ENCODE measurements around the gene LRG1. TPM values are rescaled to one million over a fixed set of nuclear protein-coding genes. Genes with fewer than 3 reads are reported as not detected.

LRG1 gene
- total and polyA plus RNA-seq, 2 donors = 3.9 to 4.6 TPM

- DNase-seq (ENCODE audit: extremely low spot score) = no peak
- Histone ChIP-seq H3K4me3 (ENCODE audit: low read depth, low read length) (no peak overlapping the region), H3K36me3 (ENCODE audit: insufficient read depth) (no peaks in the 10 kb centered on the region), H3K27ac (ENCODE audit: low read depth) (no peak overlapping the region), H3K4me1 (ENCODE audit: insufficient read depth) (no peaks in the 10 kb centered on the region)
- 83% methylated on average over 21 of the region's 21 CpGs for WGBS
Observed at GRCh38 chr19:4508698-4509097, 31.1 kb downstream of the LRG1 start.

GRCh38 chr19:4507804-4508203, 32.0 kb downstream of the LRG1 start:
- no peak overlapping the region for H3K27ac ChIP-seq (ENCODE audit: low read depth)
- 73% methylated on average over 17 of the region's 17 CpGs for WGBS

GRCh38 chr19:4507150-4507452, 32.7 kb downstream of the LRG1 start:
- Histone ChIP-seq H3K27ac (ENCODE audit: low read depth) (no peak overlapping the region), H3K4me1 (ENCODE audit: insufficient read depth) (no peaks in the 10 kb centered on the region), H3K36me3 (ENCODE audit: insufficient read depth) (no peaks in the 10 kb centered on the region), H3K4me3 (ENCODE audit: low read depth, low read length) (no peak overlapping the region)
- no peak for DNase-seq (ENCODE audit: extremely low spot score)
- 76% methylated on average over 12 of the region's 12 CpGs for WGBS

More at GRCh38 chr19:4507804-4508203, 32.0 kb downstream of the LRG1 start:
- Histone ChIP-seq H3K4me3 (ENCODE audit: low read depth, low read length) (no peak overlapping the region), H3K4me1 (ENCODE audit: insufficient read depth) (no peaks in the 10 kb centered on the region), H3K36me3 (ENCODE audit: insufficient read depth) (no peaks in the 10 kb centered on the region)
- DNase-seq (ENCODE audit: extremely low spot score) = no peak

- 83% methylated on average over 17 of the region's 17 CpGs for WGBS
- Histone ChIP-seq H3K36me3 (ENCODE audit: insufficient read depth) (no peaks in the 10 kb centered on the region), H3K4me3 (ENCODE audit: low read depth, low read length) (no peak overlapping the region), H3K4me1 (ENCODE audit: insufficient read depth) (no peaks in the 10 kb centered on the region), H3K27ac (ENCODE audit: low read depth) (no peak overlapping the region)
- DNase-seq (ENCODE audit: extremely low spot score) = no peak
Observed at GRCh38 chr19:4506449-4507149, 33.2 kb downstream of the LRG1 start.

GRCh38 chr19:4505570-4506448, 34.0 kb downstream of the LRG1 start:
- DNase-seq (ENCODE audit: extremely low spot score) = no peak
- Histone ChIP-seq H3K4me3 (ENCODE audit: low read depth, low read length) (no peak overlapping the region), H3K4me1 (ENCODE audit: insufficient read depth) (no peaks in the 10 kb centered on the region), H3K36me3 (ENCODE audit: insufficient read depth) (no peaks in the 10 kb centered on the region), H3K27ac (ENCODE audit: low read depth) (no peak overlapping the region)
- 94% methylated on average over 34 of the region's 34 CpGs for WGBS

- H3K36me3 ChIP-seq (ENCODE audit: insufficient read depth) = no peaks in the 10 kb centered on the region
- no peak overlapping the region for H3K4me3 ChIP-seq (ENCODE audit: low read depth, low read length)
- no peak for DNase-seq (ENCODE audit: extremely low spot score)
- H3K27ac ChIP-seq (ENCODE audit: low read depth) = no peak overlapping the region
- WGBS = 89% methylated on average over 15 of the region's 15 CpGs
- no peaks in the 10 kb centered on the region for H3K4me1 ChIP-seq (ENCODE audit: insufficient read depth)
Observed at GRCh38 chr19:4504891-4505569, 34.8 kb downstream of the LRG1 start.

- H3K36me3 ChIP-seq (ENCODE audit: insufficient read depth) = no peaks in the 10 kb centered on the region
Observed at GRCh38 chr19:4504297-4504701, 35.5 kb downstream of the LRG1 start.

GRCh38 chr19:4503825-4504170, 36.0 kb downstream of the LRG1 start:
- 88% methylated on average over 10 of the region's 10 CpGs for WGBS
- H3K4me3 ChIP-seq (ENCODE audit: low read depth, low read length) = no peak overlapping the region
- DNase-seq (ENCODE audit: extremely low spot score) = no peak
- no peak overlapping the region for H3K27ac ChIP-seq (ENCODE audit: low read depth)
- no peaks in the 10 kb centered on the region for H3K4me1 ChIP-seq (ENCODE audit: insufficient read depth)
- no peaks in the 10 kb centered on the region for H3K36me3 ChIP-seq (ENCODE audit: insufficient read depth)

More at GRCh38 chr19:4504297-4504701, 35.5 kb downstream of the LRG1 start:
- Histone ChIP-seq H3K27ac (ENCODE audit: low read depth) (no peak overlapping the region), H3K4me1 (ENCODE audit: insufficient read depth) (no peaks in the 10 kb centered on the region), H3K4me3 (ENCODE audit: low read depth, low read length) (no peak overlapping the region)
- 86% methylated on average over 23 of the region's 23 CpGs for WGBS
- DNase-seq (ENCODE audit: extremely low spot score) = no peak

- DNase-seq (ENCODE audit: extremely low spot score) = no peak
- WGBS = 86% methylated on average over 25 of the region's 25 CpGs
- Histone ChIP-seq H3K4me1 (ENCODE audit: insufficient read depth) (no peaks in the 10 kb centered on the region), H3K36me3 (ENCODE audit: insufficient read depth) (peaks cover 2% of the 10 kb centered on the region), H3K27ac (ENCODE audit: low read depth) (no peak overlapping the region), H3K4me3 (ENCODE audit: low read depth, low read length) (no peak overlapping the region)
Observed at GRCh38 chr19:4503132-4503824, 36.6 kb downstream of the LRG1 start.

- no peak for DNase-seq (ENCODE audit: extremely low spot score)
- WGBS = 84% methylated on average over 37 of the region's 37 CpGs
- H3K4me3 ChIP-seq (ENCODE audit: low read depth, low read length) = no peak overlapping the region
- peaks cover 5% of the 10 kb centered on the region for H3K36me3 ChIP-seq (ENCODE audit: insufficient read depth)
- H3K4me1 ChIP-seq (ENCODE audit: insufficient read depth) = no peaks in the 10 kb centered on the region
- no peak overlapping the region for H3K27ac ChIP-seq (ENCODE audit: low read depth)
Observed at GRCh38 chr19:4502282-4503131, 37.3 kb downstream of the LRG1 start.

- Histone ChIP-seq H3K4me3 (ENCODE audit: low read depth, low read length) (no peak overlapping the region), H3K27ac (ENCODE audit: low read depth) (no peak overlapping the region), H3K4me1 (ENCODE audit: insufficient read depth) (no peaks in the 10 kb centered on the region), H3K36me3 (ENCODE audit: insufficient read depth) (peaks cover 5% of the 10 kb centered on the region)
- DNase-seq (ENCODE audit: extremely low spot score) = no peak
- WGBS = 83% methylated on average over 25 of the region's 25 CpGs
Observed at GRCh38 chr19:4501691-4502090, 38.1 kb downstream of the LRG1 start.

GRCh38 chr19:4500841-4501591, 38.8 kb downstream of the LRG1 start:
- H3K4me1 ChIP-seq (ENCODE audit: insufficient read depth) = no peaks in the 10 kb centered on the region
- peaks cover 9% of the 10 kb centered on the region for H3K36me3 ChIP-seq (ENCODE audit: insufficient read depth)
- no peak overlapping the region for H3K4me3 ChIP-seq (ENCODE audit: low read depth, low read length)
- WGBS = 92% methylated on average over 29 of the region's 29 CpGs
- no peak overlapping the region for H3K27ac ChIP-seq (ENCODE audit: low read depth)
- no peak for DNase-seq (ENCODE audit: extremely low spot score)

Measured in urinary bladder (tissue), 4 donors.